GM19240 (cell line): Measurements from ENCODE around the gene SRBD1.
A peak's percentile ranks its signal among the peaks of the same experiment; 100 is the strongest.

Source experiments
- DNase-seq: peaks from one replicate; pipeline ENCODE4 v3.0.0; 2011; ENCODE audit warnings: low spot score; ENCODE audit not compliant: insufficient read length

The SRBD1 gene

DNA sequence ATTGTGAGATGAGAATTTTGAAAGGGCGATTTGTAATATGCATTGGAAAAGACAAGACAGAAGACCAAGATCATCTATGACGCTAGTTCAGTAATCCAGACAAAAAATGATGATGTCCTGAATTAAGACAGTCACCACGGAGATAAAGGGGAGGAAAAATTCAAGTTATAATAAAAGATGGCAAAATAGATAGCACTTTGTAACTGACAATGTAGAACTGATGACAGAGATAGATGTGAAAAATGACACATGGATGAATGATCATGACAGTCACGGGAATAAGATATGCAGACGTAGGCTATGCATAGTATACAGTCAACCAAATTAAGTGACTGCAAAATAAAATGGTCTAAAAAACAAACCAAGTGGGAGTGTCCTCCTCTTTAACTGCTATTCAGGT lies 59.2 kb downstream of the SRBD1 start:
- no peak for DNase-seq

DNA sequence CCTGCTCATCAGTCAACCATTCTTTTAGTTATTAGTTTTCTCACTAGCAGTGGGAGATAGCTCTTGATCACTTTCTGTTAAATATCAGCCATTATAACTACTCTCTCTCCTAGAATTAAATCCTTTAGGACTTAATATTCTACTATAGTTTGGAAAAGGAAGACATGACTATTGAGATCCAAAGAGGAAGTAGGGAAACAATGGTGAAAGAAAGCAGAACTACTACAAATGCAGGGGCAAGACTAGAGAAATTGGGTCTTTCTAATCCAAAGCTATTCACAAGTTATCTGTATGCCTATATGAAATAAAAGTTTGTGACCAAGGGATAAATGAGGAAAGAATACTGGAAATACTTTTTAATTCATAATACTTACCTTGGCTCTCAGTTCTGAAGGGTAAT lies 65.1 kb downstream of the SRBD1 start:
- DNase-seq = no peak

DNA sequence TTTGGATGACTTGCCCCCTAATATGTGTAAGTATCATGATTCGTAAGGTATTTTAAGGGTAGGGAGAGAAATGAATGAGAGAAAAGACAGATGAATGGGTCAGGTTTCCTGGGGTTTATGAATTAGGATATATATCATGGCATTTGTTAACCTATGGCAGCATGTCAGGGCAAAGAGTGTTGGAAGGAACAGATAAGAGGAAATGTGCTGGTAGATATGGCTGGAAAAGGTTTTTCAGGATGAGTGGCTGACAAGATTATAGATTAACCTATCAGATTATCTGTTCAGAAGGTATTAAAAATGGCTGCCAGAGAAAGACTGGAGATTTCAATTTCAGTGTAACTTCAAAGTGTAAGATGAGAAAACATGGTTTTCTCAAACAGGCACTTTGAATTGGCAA lies 67.8 kb downstream of the SRBD1 start:
- no peak for DNase-seq

GRCh38 chr2:45542013-45542412 lies 69.1 kb downstream of the SRBD1 start:
- no peak for DNase-seq

DNA sequence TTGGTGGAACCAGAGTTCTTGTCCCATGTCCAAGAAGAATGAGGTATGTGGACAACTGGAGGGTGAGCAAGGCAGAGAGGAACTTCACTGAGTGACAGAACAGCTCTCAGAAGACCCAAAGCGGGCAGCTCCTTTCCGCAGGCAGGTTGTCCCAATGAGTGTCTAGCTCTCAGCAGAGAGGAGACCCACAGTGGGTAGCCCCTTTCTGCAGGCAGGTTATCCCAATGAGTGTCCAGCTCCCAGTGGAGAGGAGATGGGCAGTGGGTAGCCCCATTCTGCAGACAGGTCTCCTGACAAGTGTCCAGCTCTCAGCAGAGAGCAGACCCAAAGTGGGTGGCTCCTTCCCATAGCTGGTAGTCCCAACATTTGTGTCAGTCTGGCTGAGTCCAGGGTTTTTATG lies 69.6 kb downstream of the SRBD1 start:
- no peak for DNase-seq

DNA sequence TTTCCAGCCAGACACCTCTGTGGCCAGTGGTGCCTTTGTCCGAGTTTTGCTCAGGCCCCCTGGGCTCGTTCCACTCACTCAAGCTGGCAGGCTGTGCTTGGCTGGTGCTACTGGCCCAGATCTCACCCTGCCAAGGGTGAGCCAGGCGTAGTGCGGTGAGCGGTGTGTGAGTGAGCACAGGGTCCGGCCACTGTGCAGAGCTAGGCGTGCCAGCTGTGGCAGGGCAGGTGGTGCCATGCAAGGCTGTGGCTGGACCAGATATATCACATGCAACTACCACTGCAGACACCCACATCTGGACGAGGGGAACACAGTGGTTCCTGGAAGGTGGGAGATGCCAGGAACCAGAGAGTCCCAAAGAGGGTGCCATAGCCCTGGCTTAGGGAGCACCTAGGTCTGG lies 70.1 kb downstream of the SRBD1 start:
- no peak for DNase-seq

DNA sequence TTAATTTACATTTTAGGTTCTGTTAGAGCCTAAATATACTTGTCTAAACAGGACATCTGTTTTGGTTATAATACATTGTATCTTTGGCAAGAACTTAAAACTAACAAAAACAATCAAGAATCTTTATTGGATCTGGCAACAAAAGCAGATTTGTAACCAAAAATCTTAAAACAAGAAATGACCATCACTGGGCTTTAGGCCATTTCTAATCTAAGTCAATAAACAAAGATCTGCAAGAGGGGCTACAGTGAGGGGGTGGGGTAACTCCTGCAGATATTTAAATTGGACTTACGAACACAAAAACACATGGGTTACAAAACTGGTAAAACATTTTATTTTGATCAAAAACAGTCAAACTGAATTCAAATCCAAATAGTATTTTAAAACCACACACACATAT lies 77.3 kb downstream of the SRBD1 start:
- no peak for DNase-seq

- DNase-seq = no peak
Observed at GRCh38 chr2:45532181-45532580, 78.9 kb downstream of the SRBD1 start.

- no peak for DNase-seq
Observed at GRCh38 chr2:45524016-45524415, 87.1 kb downstream of the SRBD1 start.

DNA sequence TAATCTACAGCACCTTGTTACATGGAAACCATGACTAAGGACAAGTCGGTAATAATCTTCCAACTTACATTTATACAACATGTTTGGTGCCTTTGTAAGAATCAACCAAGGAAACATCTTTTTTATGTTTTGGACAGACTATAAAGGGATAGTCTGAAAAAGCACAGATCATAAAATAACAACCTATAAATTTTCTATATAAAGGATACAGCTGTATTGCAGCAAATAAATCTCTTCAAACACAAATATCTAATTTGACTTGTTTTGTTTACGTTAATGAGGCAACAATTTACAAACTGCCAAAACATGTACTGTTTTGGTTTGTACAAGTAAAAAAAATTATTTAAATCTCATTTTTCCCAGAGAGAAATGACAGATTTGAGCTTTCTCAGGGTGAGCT lies 92.5 kb downstream of the SRBD1 start:
- DNase-seq = no peak

- DNase-seq = no peak
Observed at GRCh38 chr2:45510701-45511420, 100.2 kb downstream of the SRBD1 start.

DNA sequence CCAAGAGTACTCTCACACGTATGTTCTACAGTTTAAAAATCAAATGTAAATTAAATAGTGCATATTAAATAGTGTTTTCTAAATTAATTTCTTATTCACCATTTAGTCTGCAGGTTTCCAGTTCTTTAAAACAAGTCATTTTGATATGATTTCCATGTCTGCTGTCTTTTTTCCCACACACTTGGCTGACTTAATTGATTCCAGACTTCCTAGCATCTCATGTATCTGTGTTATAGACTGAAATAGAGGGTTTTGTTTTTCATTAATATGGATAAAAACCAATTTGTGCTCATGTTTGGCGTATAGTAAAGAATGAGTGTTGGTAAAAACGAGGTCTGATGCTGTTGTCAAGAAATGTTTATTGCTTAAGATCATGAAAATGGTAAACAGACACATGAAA lies 104.3 kb downstream of the SRBD1 start:
- DNase-seq = no peak

DNA sequence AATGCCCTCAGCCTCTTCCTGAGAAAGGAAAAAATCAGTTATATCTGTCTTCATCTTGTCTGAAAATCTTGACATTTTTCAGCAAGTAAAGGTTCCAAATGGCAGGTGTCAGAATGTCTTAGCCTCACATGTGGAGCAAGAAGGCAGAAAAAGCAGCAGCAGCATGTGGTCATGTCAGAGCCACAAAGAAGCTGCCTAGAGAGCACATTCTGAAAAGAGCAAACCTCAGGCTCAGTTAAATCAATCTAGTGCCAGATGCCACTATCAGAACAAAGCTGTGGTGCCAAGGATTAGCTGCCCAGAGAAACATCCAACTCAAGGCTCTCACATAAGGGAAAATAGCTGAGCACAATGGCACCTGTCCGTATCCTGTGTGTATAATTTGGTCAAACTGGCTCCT lies 105.9 kb downstream of the SRBD1 start:
- no peak for DNase-seq

DNA sequence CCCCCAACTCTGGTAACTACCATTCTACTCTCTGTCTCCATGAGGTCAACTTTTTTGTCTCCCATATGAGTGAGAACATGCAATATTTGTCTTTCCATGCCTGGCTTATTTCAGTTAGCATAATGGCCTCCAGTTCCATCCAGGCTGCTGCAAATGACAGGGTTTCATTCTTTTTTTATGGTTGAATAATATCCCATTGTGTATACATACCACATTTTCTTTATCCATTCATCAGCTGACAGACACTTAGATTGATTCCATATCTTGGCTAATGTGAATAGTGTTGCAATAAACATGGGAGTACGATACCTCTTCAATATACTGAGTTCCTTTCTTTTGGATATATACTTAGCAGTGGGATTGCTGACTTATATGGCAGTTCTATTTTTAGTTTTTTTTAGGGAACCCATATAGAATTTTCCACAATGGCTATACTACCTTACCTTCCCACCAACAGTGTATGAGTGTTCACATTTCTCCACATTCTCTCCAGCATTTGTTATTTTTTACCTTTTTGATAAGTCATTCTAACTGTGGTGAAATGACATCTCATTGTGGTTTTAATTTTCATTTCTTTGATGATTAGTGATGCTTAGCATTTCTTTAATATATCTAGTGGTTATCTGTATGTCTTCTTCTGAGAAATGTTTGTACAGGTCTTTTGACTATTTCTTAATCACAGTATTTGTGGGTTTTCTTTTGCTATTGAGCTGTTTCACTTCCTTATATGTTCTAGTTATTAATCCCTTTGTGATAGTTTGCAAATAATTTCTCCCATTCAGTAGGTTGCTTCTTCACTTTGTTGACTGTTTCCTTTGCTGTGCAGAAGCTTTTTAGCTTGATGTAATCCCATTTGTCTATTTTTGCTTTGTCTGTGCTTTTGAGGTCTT lies 112.2 kb downstream of the SRBD1 start:
- DNase-seq = no peak

DNA sequence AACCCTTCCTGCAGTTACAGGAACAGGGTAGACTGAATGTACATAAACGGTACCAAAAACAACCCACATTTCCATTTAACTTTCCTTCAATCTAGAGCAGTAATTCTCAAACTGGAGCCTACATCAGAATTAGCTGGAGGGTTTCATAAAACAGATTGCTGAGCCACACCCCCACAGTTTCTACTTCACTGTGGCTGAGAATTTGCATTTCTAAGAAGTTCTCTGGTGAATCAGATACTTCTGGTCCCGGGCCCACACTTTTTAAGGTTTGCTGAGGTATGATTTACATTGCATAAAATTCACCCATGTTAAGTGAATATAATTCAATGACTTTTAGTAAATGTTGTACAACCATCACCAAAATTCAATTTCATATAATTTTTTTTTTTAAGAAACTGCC lies 113.7 kb downstream of the SRBD1 start:
- peak; percentile 8 for DNase-seq

DNA sequence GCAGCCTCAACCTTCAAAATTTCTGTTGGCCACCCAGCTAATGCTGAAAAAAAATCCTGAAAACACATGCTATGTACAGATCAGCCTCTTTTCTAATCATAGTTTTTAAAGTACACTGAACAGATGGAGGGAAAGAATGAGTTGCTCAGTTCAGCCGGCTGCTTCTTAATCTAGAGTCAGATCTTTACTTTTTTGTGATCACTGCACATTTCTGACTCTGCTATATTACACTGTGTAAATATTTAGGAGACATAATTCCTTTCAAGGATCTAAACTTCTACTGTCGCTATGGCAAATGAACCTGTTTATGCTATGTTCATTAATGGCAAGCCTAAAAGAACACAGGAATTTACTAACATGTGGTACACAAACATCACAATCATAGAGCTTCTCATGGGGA lies 114.2 kb downstream of the SRBD1 start:
- DNase-seq = no peak

DNA sequence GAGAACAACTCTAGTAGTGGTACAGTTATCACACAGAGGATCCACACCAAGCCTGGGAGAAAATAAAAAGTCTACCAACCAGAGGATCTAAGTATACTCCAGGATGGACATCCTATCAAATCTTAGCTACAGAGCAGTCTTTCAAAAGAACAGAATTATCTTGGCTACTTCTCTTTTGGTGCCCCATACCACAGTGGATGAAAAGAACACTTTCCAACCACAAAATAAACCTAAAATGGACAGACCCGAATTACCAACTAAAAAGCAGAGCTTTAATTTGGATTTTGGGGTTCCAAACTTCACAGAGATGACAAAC lies 116.1 kb downstream of the SRBD1 start:
- no peak for DNase-seq

DNA sequence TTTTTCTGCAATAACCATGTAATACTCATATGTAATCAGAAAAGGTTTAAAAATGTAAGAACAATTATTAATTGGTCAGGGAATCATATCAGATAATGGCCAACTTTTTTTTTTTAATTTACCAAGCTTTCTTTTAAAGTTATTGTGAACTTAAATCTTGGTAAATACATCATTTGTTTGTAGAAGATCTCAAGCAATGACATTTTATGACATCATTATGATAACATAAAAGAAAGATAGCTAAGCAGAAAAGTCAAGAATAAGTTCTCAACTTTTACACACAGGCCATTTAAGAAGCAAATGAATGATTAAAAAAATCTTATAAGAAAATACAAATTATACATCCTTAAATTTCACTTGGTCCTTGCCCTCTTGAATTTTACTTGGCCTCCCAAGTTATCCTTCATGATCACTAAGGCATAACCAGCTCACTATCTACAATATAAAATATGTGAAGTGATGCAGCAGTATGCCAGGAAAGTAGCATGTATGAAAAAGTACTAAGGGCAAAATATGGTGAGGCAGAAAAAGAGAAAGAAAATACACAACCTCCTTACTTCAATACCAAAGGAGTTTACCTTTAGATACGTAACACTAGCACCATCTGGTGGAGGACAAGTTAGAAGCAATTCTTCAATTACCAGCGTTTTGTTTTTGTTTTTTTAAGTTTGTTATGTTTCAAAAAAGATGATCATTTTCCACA lies 116.6 kb downstream of the SRBD1 start:
- no peak for DNase-seq

GRCh38 chr2:45484965-45485364 lies 126.1 kb downstream of the SRBD1 start:
- no peak for DNase-seq

- DNase-seq = no peak
Observed at GRCh38 chr2:45483997-45484396, 127.1 kb downstream of the SRBD1 start.

GRCh38 chr2:45477546-45477945 lies 133.5 kb downstream of the SRBD1 start:
- no peak for DNase-seq

- no peak for DNase-seq
Observed at GRCh38 chr2:45470531-45470930, 140.5 kb downstream of the SRBD1 start.
